Measurements from ENCODE around the gene MAST2. TPM values are rescaled to one million over a fixed set of nuclear protein-coding genes. Genes with fewer than 3 reads are reported as not detected.

Gene MAST2
- total and polyA plus RNA-seq, 9 of the 15 experiments (the other 6 are each of a cell fraction or from before 2014, with no cell fraction given), result 0.73 to 32.0 (median 17.8) TPM

DNA sequence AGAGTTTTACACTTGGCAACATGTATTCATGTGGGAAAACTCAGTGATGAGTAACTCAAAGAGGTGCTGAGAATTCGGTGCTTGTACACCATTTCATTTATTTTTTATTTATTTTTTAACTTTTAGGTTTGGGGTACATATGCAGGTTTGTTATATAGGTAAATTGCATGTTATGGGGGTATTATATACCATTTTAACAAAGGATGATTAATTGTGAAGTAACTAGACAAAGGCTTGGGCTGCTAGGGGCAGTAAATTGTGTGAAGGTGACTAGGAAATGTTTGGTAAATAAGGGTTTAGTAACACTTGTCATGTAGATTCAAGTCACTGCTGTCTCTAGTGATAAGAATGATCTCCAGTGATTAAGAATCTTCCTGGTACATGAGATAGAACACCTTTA lies 139.0 kb downstream of the MAST2 start (continued):
- TF ChIP-seq MGA (IDR thresholded peaks at IDR 0.05) (no peak), RBM22 (IDR thresholded peaks at IDR 0.05; ENCODE audit: low read depth, low read length, poor library complexity, severe bottlenecking) (no peak), SAFB2 (IDR thresholded peaks at IDR 0.05; ENCODE audit: borderline replicate concordance, low read depth, low read length, severe bottlenecking) (no peak)
